Measurements from ENCODE around the gene SEPSECS. TPM values are rescaled to one million over a fixed set of nuclear protein-coding genes. Genes with fewer than 3 reads are reported as not detected.

The SEPSECS gene
- total and polyA plus RNA-seq, 2 of the 8 experiments (the other 6 are each of a cell fraction or from before 2014, with no cell fraction given): 1.9 to 4.1 TPM

- Histone ChIP-seq H3K4me3 (ENCODE audit: extremely low read depth in 1 of 4, insufficient read depth in 2 of 4, low read depth in 3 of 4, low read length in 4 of 4) (no peak overlapping the region), H3K18ac (ENCODE audit: extremely low read depth, low read length) (no peak overlapping the region; the same call in 1 of the 2 replicates), H3K9me3 (ENCODE audit: insufficient read depth in 2 of 2, low read depth in 1 of 2, low read length in 1 of 2) (no peaks in the 10 kb centered on the region), H3K9ac (replicated peaks in 1 of 4; ENCODE audit: extremely low read depth in 1 of 4, low read depth in 3 of 4, low read length in 3 of 4) (no peak overlapping the region), H3K4me2 (ENCODE audit: insufficient read depth in 1 of 2, low read depth in 2 of 2, low read length in 2 of 2) (no peak overlapping the region), H2BK15ac (ENCODE audit: low read length) (no peak overlapping the region), H3K56ac (replicated peaks; ENCODE audit: insufficient read length, low read depth, low read length) (no peak overlapping the region), H2BK12ac (ENCODE audit: low read depth, low read length) (no peak overlapping the region), H4K8ac (ENCODE audit: extremely low read depth, insufficient read depth, low read length) (no peak overlapping the region), H2BK120ac (replicated peaks; ENCODE audit: low read depth, low read length) (no peak overlapping the region), H4K5ac (ENCODE audit: insufficient read length, low read depth, low read length) (no peak overlapping the region), H3K23ac (ENCODE audit: insufficient read length) (no peak overlapping the region), H3K79me1 (ENCODE audit: low read depth, low read length) (no peaks in the 10 kb centered on the region), H2BK20ac (ENCODE audit: low read length) (no peak overlapping the region), H3K4ac (replicated peaks; ENCODE audit: insufficient read length, low read depth, low read length) (no peak overlapping the region), H3K36me3 (ENCODE audit: control insufficient read depth in 2 of 4, insufficient read depth in 4 of 4, low read length in 3 of 4) (no peaks in the 10 kb centered on the region), H4K20me1 (replicated peaks in 1 of 2; ENCODE audit: control insufficient read depth in 1 of 2, insufficient read depth in 2 of 2, low read length in 2 of 2) (no peaks in the 10 kb centered on the region), H3K27me3 (replicated peaks in 1 of 4; ENCODE audit: control insufficient read depth in 3 of 4, extremely low read depth in 1 of 4, insufficient read depth in 3 of 4, low read length in 3 of 4) (no peaks in the 10 kb centered on the region), H2AFZ (ENCODE audit: low read length) (no peak overlapping the region), H3K79me2 (ENCODE audit: control insufficient read depth in 1 of 2, insufficient read depth in 2 of 2, low read length in 2 of 2) (no peaks in the 10 kb centered on the region), H3K14ac (ENCODE audit: insufficient read length) (no peak overlapping the region), H3K23me2 (ENCODE audit: low read depth, low read length) (no peaks in the 10 kb centered on the region), H4K91ac (replicated peaks; ENCODE audit: insufficient read length, low read length) (no peak overlapping the region), H3K27ac (ENCODE audit: low read depth, low read length) (no peak overlapping the region), H3K4me1 (replicated peaks in 1 of 4; ENCODE audit: control insufficient read depth in 3 of 4, insufficient read depth in 4 of 4, low read length in 3 of 4) (peaks cover 0 to 2% (median 0%) of the 10 kb centered on the region in 4 experiments; a peak in 2 of 7 replicates), H2AK5ac (ENCODE audit: low read depth, low read length) (no peak overlapping the region), H2BK5ac (ENCODE audit: low read depth, low read length) (no peak overlapping the region)
- FAIRE-seq: no peak
- WGBS, 2 experiments (ENCODE audit: extremely low coverage in 1 of 2, insufficient coverage in 1 of 2, insufficient read length in 1 of 2, insufficient replicate concordance in 2 of 2, low coverage in 1 of 2, low lambda C conversion rate in 2 of 2, missing lambda C conversion rate in 1 of 2): 71% methylated on average over 2 of the region's 3 CpGs; no CpG with 5 or more reads in 1 of the 2 experiments
- ChIA-PET POLR2A (ENCODE audit: partially characterized antibody) (no interaction called here), CTCF (ENCODE audit: partially characterized antibody) (interaction anchor here (1.6 kb wide), 2 partner anchors 31 to 389 kb away, joined by 3 read pairs; no protein-coding TSS in a partner anchor)
- DNase-seq (ENCODE audit: low read depth in 1 of 2, low spot score in 2 of 2): no peak
These were observed 83.4 kb downstream of the SEPSECS start for GRCh38 chr4:25076625-25077398.

Data from H1 (cell line).